Measurements from ENCODE around the gene MEX3D.

The MEX3D gene

GRCh38 chr19:1513499-1514294 is 54.4 kb downstream of the MEX3D start:
- peak overlapping the region; percentile 38 for H3K4me3 ChIP-seq (ENCODE audit: low read depth, low read length)
- ChIA-PET CTCF (no interaction called here), POLR2A (no interaction called here)
- no peak overlapping the region for H3K27ac ChIP-seq (ENCODE audit: extremely low read depth, low read depth, low read length)
- no peaks in the 10 kb centered on the region for H3K4me1 ChIP-seq (ENCODE audit: control insufficient read depth, insufficient read depth, low read length)
- no peaks in the 10 kb centered on the region for H3K36me3 ChIP-seq (ENCODE audit: control insufficient read depth in 2 of 2, insufficient read depth in 1 of 2, low read length in 2 of 2)
- H3K9me3 ChIP-seq (ENCODE audit: control insufficient read depth, insufficient read depth, low read depth, low read length), result no peaks in the 10 kb centered on the region
- TF ChIP-seq ZFP3 (tag by site-specific recombination; IDR thresholded peaks at IDR 0.05; ENCODE audit: low read depth) (no peak), ZNF2 (tag by site-specific recombination; IDR thresholded peaks at IDR 0.05) (peak; percentile 35; the same call in 1 of the 2 replicates), REST (tag by site-specific recombination; IDR thresholded peaks at IDR 0.05) (no peak), ZFHX2 (tag by site-specific recombination; conservative IDR thresholded peaks at IDR 0.05) (peak; percentile 76), ZNF341 (tag by site-specific recombination; IDR thresholded peaks at IDR 0.05; ENCODE audit: low read depth) (peak; percentile 38; the same call in 1 of the 2 replicates), ZNF580 (tag by site-specific recombination; IDR thresholded peaks at IDR 0.05) (peak; percentile 51; the same call in 1 of the 2 replicates), ZBTB10 (tag by site-specific recombination; IDR thresholded peaks at IDR 0.05) (peak; percentile 47; the same call in 1 of the 2 replicates), BCL11B (tag by site-specific recombination; IDR thresholded peaks at IDR 0.05; ENCODE audit: low read depth) (no peak; the same call in 1 of the 2 replicates), ZBTB7A (tag by site-specific recombination; IDR thresholded peaks at IDR 0.05; ENCODE audit: low read depth) (0 out of 2 replicates have a peak, but pooled peaks have one; percentile 20), HOXA7 (CRISPR knock-in tag; IDR thresholded peaks at IDR 0.05; ENCODE audit: borderline replicate concordance) (no peak), ZNF654 (tag by site-specific recombination; IDR thresholded peaks at IDR 0.05; ENCODE audit: low read depth) (peak; percentile 24), ZBTB8A (tag by site-specific recombination; IDR thresholded peaks at IDR 0.05) (peak; percentile 65), ZNF518A (tag by site-specific recombination; conservative IDR thresholded peaks at IDR 0.05; ENCODE audit: low read depth) (no peak), HOXD13 (CRISPR knock-in tag; IDR thresholded peaks at IDR 0.05; ENCODE audit: borderline replicate concordance) (no peak), ZNF354C (tag by site-specific recombination; IDR thresholded peaks at IDR 0.05; ENCODE audit: borderline replicate concordance, low read depth) (no peak), ZNF843 (tag by site-specific recombination; IDR thresholded peaks at IDR 0.05) (0 out of 2 replicates have a peak, but pooled peaks have one; percentile 19), ZNF398 (tag by site-specific recombination; IDR thresholded peaks at IDR 0.05) (peak; percentile 34; the same call in 1 of the 2 replicates), CTCF (tag by site-specific recombination; IDR thresholded peaks at IDR 0.05) (peak; percentile 80), ZNF394 (tag by site-specific recombination; IDR thresholded peaks at IDR 0.05; ENCODE audit: borderline replicate concordance) (no peak), ZFP69B (tag by site-specific recombination; IDR thresholded peaks at IDR 0.05) (peak; percentile 82; the same call in 1 of the 2 replicates)
